NCI-H1436 (cell line): Measurements from ENCODE around the gene SPATA3.
"Not testable (repeated sequence)": the region's sequence is repeated elsewhere in the genome, so short reads cannot be mapped to it uniquely, and the experiment has no call there.

Experiments
- DNase-seq: peaks from one replicate; lab custom pipeline; 2025; lab: John Stamatoyannopoulos, UW

The SPATA3 gene

GRCh38 chr2:230998882-230999281, 3.0 kb downstream of the SPATA3 start:
- DNase-seq, result no peak

GRCh38 chr2:230999477-230999876, 3.6 kb downstream of the SPATA3 start:
- no peak for DNase-seq

DNA sequence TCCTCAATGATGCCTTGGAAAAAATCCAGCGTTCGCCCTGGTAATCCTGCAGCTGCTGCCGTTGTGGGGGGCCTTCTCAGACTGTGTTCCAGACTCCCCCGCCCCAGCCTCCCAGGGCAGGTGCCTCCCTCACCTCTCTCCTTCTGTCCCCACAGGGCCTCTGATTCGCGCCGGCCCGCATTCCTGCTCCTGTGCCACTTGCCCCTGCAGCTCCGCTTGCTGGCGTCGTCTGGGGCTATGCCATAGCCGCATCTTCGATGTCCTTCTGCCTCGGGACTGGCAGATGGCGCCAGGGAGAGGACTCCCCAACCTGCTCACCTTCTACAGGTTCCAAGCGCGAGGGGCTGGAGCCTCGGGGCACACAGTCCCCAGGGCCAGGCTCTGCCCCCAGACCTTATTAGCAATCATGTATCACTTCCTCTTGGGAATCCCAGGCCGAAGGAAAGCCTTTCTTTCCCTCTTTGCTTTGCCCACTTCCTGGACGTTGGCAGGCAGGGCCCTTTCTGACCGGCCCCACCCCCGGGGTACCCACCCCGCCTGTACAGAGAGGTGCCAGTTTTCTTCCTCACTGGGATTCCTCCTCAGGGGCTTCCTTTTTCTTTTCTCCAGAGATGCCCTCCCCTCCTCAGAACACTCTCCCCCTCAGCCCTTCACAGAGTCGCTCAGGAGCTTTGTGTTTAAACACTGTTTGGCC, 4.4 kb downstream of the SPATA3 start:
- DNase-seq, result no peak

- no peak for DNase-seq
Observed at GRCh38 chr2:231001036-231001435, 5.1 kb downstream of the SPATA3 start.

DNA sequence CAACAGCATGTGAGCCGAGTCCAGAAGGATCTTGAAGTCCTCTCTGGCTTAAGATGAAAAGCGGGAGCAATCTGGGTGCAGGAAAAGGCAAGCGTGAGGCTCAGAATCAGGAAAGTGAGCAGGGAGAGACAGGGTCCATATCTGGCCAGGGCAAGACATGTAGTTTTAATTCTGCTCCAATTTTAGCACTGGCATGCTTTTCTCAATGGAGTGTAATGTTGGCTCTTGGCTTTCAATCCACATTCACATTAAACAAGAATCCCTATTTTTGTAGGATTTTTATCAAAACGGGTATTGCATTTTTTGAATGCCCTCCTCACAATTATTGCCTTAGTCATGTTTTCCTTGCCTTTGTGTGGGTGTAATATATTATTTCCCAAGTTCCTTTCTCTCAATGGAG, 6.0 kb downstream of the SPATA3 start:
- DNase-seq, result no peak

DNA sequence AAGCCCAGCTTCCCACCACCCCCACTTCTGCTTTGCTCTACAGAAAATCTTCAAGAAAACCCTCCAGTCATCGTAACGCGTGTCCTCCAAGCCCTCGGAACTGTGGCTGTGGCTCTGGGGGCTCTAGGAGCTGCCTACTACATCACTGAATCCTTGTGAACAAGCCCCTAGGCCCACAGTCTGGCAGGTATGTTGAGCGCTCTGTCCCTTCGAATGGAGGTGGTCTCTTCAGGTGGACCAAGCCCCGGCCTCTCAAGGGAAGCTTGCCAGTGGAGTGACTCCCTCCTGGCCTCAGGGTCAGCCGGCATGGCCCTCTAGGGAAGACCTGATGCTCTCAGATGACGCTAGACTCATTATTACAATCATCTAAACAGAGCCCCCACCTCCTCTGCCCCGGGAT, 6.7 kb downstream of the SPATA3 start:
- DNase-seq, result no peak

DNA sequence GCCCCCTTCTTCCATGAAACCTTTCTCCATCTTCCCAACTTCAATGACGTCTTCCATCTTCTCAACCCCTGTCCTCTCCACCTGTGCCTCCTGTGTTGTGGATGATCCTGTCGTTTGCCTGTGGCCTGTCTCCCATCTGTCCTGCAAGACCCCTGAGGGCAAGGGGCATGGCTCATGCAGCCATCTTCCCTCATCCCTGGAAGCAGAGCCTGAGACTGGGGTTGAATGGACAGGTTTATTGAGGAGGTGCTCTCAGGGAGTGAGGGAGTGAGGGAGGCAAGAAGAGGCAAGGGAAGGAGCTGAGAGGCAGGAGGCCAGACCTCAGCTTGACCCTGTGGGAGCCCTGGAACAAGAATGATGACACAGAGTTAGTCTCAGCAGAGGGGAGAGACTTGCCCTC, 7.3 kb downstream of the SPATA3 start:
- no peak for DNase-seq

DNA sequence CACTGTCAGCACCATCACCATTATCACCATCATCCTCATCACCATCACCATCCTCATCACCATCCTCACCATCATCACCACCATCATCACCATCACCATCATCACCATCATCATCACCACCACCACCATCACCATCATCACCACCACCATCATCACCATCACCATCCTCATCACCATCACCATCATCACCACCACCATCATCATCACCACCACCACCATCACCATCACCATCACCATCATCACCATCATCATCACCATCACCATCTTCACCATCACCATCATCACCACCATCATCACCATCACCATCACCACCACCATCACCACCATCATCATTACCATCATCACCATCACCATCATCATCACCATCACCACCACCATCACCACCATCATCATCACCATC, 9.0 kb downstream of the SPATA3 start:
- DNase-seq, result not testable (repeated sequence)

DNA sequence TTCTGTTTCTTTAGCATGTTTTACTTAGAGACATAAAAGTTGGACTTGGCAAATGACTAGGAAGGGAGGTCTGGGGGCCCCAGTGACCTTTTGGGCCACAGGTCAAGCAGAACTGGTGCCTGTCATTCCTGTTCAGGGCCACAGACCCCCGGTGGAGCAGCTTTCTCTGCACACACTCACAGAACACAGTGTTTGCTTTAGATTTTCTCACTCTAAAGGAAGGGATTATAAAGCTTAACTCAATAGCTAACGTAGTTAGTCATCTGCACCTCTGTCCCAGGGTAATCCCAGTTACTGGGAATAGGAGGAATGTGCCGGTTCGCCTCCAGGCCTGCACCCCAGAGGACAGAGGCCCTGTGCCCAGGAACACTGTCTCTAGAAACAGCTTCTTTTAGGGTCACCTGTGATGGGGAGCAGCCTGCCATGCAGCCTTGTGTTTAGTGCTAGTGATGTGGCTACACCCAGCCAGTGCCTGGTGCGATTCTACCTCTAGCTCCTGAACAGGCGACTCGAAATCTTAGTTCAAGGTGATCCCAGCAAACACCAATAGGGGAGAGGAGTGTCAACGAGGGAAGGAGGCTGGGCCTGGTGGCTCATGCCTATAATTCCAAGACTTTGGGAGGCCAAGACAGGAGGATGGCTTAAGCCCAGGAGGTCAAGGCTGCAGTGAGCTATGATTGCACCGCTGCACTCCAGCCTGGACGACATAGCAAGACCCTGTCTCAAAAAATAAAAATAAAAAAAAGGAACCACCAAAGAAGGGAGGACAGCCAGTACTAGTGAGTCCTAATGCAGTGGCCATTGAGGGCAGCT, 11.6 kb downstream of the SPATA3 start:
- no peak for DNase-seq

- no peak for DNase-seq
Observed at GRCh38 chr2:231008131-231008530, 12.2 kb downstream of the SPATA3 start.

DNA sequence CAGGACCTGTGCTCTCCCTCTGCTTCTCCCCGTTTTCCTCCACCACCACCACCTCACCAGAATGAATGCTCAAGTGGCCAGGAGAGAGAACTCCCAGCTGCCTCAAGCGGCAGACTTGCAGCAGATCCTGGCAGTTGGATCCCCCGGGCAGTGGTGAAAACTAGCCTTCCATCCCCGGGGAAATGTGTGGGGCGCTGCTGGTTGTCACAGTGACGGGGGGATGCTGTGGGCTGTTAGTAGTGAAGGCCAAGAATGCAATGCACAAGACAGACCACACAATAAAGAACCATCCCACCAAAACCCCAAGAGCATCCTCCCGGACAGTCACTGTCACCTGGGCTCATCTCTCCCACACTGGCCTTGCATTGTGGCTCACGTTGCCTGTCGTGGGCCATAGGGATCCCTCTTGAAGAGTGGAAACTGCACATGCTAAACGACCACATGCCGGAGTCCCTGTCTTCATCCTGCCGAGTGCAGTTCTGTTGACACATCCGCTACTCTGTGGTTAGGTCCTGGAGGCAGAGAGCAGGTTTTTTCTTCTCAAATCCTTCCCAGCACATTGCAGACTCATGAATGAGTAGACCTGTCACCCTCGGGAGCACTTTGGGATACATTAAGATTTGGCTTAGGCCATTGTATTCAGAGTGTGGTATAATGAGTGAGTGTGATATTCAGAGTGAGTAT, 13.5 kb downstream of the SPATA3 start:
- DNase-seq, result no peak

DNA sequence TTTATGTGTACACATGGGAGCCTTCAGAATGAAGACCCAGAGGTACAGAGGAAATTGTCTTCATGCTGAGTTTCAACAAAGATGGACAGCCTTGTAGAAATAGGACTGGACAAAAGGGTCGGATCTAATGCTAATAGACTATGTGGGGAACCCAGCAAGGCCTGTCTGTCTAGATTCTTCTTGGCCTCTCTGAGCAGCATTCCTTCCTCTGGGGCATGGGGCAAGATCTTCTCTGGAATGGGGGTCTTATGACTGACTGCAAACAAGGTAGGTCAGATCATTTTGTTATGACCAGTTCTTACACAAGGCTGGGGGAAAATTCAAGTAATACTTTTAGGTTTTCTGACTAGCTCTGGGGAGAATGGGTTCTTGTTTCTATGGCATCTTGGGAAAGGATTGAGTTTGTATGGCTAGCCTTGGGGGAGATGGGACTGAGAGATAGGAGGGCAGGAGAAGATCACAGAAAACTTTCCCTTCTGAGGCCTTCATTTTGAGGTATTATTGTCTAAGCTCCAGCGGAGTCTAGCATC, 14.3 kb downstream of the SPATA3 start:
- DNase-seq, result no peak

GRCh38 chr2:231011526-231011925, 15.6 kb downstream of the SPATA3 start:
- DNase-seq, result no peak

GRCh38 chr2:231012463-231012862, 16.5 kb downstream of the SPATA3 start:
- no peak for DNase-seq

DNA sequence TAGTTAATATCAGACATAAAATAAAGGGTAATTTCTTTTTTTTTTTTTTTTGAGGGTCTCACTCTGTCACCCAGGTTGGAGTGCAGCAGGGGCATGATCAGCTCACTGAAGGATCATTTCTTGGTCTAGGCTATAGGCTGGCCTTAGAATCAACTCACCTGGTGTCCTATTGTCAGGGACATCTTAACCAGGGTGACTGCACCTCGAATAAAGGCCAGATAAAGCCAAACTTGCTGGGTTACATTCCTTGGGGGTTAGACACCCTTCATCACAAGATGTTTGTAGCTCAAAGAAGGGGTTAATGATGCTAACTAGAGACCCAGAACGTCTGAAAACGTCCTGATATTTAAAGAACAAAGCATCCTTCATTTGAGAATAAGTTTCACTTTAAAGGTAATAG, 17.9 kb downstream of the SPATA3 start:
- DNase-seq, result no peak

DNA sequence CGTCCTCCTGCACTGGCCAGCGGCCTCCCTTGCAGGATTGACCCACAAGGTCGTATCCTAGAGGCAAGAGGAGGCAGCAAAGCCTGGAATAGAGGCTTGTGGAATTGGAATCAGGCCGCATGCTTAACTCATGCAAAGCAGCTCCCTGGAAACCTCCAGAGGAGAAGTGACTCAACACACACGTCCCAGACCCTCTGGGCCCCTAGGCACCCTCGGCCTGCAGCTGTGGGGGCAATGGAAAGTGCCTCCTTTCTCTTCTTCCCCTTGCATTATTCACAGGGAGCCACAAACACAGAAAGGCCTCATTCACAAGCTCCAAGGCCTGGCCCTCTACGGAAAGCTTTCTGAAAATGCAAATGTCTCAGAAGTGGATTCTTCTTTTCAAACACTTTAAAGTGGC, 19.6 kb downstream of the SPATA3 start:
- DNase-seq, result no peak

- DNase-seq, result no peak
Observed at GRCh38 chr2:231015926-231016325, 20.0 kb downstream of the SPATA3 start.

DNA sequence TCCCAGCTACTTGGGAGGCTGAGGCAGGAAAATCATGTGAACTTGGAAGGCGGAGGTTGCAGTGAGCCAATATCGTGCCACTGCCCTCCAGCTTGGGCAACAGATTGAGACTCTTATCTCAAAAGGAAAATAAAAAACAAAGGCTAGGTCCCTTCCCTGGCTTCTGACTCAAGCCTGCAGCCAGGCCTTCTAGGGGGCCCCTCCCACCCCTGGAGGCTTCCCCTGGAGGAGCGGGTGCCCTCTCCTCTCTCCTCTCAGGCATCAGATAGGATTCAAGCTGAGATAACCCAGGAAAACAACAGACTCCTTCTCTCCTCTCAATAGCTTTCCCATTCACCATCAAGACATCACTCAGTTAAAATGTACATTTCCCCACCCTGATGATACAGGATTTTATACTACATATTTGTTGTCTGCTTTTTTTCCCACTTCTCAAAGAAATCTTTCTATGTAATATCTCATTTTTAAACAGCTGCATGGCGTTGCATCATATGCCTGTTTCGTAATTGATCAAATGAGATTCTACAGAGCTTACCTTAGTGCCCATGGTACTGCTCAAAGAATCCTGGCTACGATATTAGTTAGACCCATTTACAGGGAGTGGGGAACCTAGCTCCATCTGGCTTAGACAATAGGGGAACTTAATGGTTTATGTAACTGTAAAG, 20.8 kb downstream of the SPATA3 start:
- DNase-seq, result no peak

DNA sequence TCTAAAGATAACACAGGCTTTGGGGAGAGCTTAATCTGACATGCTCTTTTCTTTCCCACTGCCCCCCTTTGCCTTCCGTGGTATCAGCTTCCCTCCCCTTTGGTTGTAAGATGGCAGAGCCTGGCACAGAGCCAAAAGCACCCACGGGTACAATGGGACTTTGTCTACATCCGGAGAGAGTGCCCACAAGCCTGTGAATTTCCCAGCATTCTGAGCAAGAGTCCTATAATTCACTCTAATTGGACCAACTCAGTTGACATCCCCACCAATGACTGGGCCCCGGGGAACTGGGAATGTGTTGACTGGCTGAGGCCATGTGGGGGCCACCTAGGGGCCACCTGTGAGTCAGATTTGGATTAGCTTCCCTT, 21.3 kb downstream of the SPATA3 start:
- peak; percentile 11 for DNase-seq

DNA sequence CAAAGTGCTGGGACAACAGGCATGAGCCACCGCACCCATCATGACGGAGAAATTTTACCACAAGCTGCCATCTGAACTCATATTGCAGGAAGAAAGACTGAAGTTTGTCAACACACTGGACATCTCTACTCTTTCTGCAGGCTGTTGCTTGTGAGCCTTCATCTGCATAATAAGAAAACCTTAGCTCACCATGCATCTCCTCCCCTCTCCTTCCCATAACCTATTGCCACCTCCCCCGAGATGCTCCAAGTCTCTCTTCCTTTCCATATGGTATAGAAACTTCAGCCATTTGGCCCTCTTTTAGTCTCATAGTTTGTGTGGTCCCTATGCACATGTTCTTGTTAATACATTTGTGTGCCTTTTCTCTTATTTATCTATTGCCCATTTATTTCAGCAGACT, 22.3 kb downstream of the SPATA3 start:
- DNase-seq, result no peak

DNA sequence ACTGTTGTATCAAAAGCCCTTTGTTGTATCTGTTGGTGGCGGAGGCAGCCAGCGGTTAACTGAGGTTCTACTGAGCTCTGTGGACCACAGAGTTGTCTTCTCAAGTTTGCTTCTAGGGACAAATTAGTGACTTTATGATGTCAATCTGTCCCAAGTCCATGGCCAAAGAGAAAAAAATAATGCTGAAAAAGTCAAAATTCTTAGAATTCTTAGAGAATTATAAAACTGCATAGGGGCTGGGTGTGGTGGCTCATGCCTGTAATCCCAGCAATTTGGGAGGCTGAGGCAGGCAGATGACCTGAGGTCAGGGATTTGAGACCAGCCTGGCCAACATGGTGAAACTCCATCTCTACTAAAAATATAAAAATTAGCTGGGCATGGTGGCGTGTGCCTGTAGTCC, 29.1 kb downstream of the SPATA3 start:
- DNase-seq, result not testable (repeated sequence)

- no peak for DNase-seq
Observed at GRCh38 chr2:231028889-231029288, 33.0 kb downstream of the SPATA3 start.
